GM23248 (cell line): ENCODE results near the gene CPAMD8.

Experiments
- EZH2 ChIP-seq: fragments of 200-600 bp; sonication (generic); IDR thresholded peaks from 2 replicates; pipeline ENCODE4 v1.6.1; 2018; ENCODE audit warnings: antibody characterized with exemption, mild to moderate bottlenecking; ENCODE audit not compliant: insufficient read depth, poor library complexity, severe bottlenecking
- EZH2phosphoT487 ChIP-seq: fragments of 200-600 bp; sonication (generic); IDR thresholded peaks from 2 replicates; pipeline ENCODE4 v1.6.1; 2018; ENCODE audit warnings: antibody characterized with exemption, moderate library complexity, mild to moderate bottlenecking, low read depth; ENCODE audit not compliant: insufficient read depth

GRCh38 chr19:16922592-16922934 lies 104.0 kb downstream of the CPAMD8 start:
- TF ChIP-seq EZH2 = no peak
- TF ChIP-seq EZH2phosphoT487 = no peak
